NOMO-1 (cell line): ENCODE results near the gene PRMT1.
"Not testable (repeated sequence)": the region's sequence is repeated elsewhere in the genome, so short reads cannot be mapped to it uniquely, and the experiment has no call there.

Source experiments
- DNase-seq, 2 experiments: peaks; one replicate each; lab custom pipeline; 2025; ENCODE audit not compliant: unreplicated experiment in 2 of 2; lab: John Stamatoyannopoulos, UW

Gene PRMT1

DNA sequence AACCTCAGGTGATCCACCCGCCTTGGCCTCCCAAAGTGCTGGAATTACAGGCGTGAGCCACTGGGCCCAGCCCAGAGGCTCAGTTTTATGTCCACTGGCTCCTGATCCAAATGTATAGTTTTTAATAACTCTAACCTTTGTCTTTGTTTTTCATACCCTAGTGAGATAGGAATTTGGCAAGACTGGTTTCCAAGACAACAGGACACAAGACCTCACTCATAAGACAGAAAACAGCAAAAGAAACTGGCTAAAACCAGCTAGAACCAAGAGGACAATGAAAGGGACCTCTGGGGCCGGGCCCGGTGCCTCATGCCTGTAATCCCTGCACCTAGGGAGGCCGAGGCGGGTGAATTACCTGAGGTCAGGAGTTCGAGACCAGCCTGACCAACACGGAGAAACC lies 41.4 kb downstream of the PRMT1 start:
- no peak for DNase-seq

DNA sequence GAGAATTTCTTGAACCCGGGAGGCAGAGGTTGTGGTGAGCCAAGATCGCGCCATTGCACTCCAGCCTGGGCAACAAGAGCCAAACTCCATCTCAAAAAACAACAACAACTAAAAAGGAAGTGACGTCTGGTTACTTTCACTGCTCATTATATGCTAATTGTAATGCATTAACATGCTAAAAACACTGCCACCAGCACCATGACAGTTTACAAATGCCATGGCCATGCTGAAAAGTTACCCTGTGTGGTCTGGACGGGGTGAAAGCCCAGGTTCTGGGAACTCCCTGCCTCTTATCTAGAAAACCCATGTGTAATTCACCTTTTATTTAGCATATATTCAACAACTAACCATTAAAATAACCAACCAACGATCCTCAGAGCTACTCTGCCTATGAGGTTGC lies 41.9 kb downstream of the PRMT1 start:
- DNase-seq, result no peak

DNA sequence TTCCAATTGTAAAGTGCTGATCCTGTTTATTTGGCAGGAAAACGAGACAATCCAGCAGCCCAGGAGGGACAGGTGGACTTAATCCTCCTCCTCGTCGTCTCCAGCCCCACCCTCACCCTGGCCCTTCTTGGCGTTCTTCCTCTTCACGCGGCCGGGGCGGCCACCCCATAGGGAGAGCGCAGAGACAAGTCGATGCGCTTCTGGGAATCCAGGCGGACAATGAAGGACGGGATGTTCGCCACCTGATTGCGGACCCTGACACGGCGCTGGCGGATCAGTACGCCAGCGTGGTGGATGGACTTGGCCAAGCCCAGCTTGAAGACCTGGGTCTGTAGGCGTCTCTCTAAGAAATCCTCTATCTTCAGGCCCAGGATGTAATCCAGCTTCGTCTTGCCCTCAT lies 42.3 kb downstream of the PRMT1 start:
- DNase-seq, result not testable (repeated sequence)

DNA sequence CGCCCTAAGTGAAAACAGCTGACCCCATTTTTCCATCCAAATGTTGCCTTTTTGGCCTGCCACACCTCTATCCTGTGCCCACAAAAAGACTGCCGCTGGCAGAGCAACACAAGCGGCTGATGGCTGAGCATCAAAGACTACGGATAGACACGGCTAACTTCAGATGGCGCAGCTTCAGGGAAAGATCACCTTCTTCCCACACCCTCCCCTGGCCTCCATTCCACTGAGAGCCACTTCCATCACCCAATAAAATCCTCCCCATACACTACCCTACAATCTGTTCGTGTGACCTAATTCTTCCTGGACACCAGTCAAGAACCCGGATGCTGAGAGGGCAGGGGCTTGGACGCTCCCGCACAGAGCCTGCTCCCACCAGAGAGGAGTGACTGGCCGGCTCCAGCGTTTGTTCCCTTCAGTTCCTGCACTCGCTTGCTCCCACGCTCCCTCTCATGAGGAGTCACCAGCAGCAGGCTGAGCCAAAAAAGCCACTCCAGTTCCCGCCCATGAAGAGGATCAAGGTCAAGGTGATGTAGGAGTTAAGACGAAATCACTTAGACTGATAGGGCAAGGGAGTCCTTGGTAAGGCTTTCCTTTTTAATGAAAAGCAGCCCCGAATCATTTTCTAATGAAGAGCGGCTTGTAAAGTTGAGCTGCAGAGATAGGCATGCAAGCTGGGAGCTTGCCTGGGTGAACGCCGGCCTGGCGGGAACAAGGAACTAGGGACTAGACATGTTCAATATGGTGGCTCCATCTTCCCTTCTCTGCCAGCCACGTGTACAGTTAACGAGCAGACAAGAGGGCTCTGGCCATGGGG lies 50.4 kb downstream of the PRMT1 start:
- DNase-seq, result no peak

DNA sequence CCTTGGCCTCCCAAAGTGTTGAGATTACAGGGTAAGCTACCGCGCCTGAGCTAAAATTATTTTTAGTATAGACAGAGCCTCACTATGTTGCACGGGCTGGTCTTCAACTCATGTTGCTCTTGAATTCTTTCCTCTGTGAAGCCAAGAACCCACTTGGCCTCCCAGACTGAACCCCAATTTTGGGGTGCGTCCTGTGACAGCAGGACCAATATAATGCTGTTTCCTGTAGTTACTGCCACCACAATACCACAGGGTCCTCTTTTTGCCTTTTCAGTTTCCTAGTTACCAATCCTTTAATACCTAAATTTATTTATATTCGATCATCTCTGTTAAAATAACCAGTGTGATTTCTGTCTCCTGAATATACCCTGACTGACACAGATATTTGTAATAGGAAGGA lies 53.1 kb downstream of the PRMT1 start:
- DNase-seq, result no peak
